Activated effector memory CD4-positive, alpha-beta T cell treated with anti-CD3 and anti-CD28 coated beads, Interleukin-2, amount 50 U/mL, for 16 hours (primary cell): Measurements from ENCODE around the gene NEU4.

Source experiments
- DNase-seq: peaks from one replicate; pipeline ENCODE4 v3.0.0-alpha.2; 2020

Gene NEU4

GRCh38 chr2:241835611-241836010 lies 26.6 kb downstream of the NEU4 start:
- DNase-seq: no peak

GRCh38 chr2:241836292-241836691 lies 27.3 kb downstream of the NEU4 start:
- DNase-seq: no peak

- DNase-seq: no peak
These were observed 28.4 kb downstream of the NEU4 start for GRCh38 chr2:241837197-241837965.

GRCh38 chr2:241841181-241842066 lies 32.4 kb downstream of the NEU4 start:
- DNase-seq: no peak

GRCh38 chr2:241842067-241842415 lies 33.0 kb downstream of the NEU4 start:
- no peak for DNase-seq

- peak; percentile 80 for DNase-seq
These were observed 33.7 kb downstream of the NEU4 start for GRCh38 chr2:241842620-241843211.

GRCh38 chr2:241843321-241844065 lies 34.5 kb downstream of the NEU4 start:
- no peak for DNase-seq

- peak; percentile 94 for DNase-seq
These were observed 35.2 kb downstream of the NEU4 start for GRCh38 chr2:241844066-241844728.

GRCh38 chr2:241844831-241845578 lies 36.0 kb downstream of the NEU4 start:
- DNase-seq: no peak

GRCh38 chr2:241846406-241846805 lies 37.4 kb downstream of the NEU4 start:
- DNase-seq: no peak

GRCh38 chr2:241848761-241849615 lies 40.0 kb downstream of the NEU4 start:
- no peak for DNase-seq

GRCh38 chr2:241849616-241850543 lies 40.9 kb downstream of the NEU4 start:
- DNase-seq: no peak

- DNase-seq: no peak
These were observed 41.7 kb downstream of the NEU4 start for GRCh38 chr2:241850544-241851324.

- DNase-seq: no peak
These were observed 42.5 kb downstream of the NEU4 start for GRCh38 chr2:241851325-241852115.

GRCh38 chr2:241852116-241852980 lies 43.4 kb downstream of the NEU4 start:
- no peak for DNase-seq

GRCh38 chr2:241852981-241853631 lies 44.1 kb downstream of the NEU4 start:
- DNase-seq: no peak
